B cell (primary cell): Measurements from ENCODE around the gene NDUFA5. TPM values are rescaled to one million over a fixed set of nuclear protein-coding genes. Genes with fewer than 3 reads are reported as not detected.

Source experiments
- ATAC-seq: fragments of 200-7000 bp; cut with Tn5 transposase; one replicate; pipeline ENCODE4 v1.10.0; 2021; ENCODE audit warnings: low read depth, mild to moderate bottlenecking, moderate number of reproducible peaks, moderate library complexity
- CTCF ChIA-PET: fragments of 350-600 bp; sonication (Branson Sonifier 250); formaldehyde crosslinking; loops from one replicate; lab custom pipeline; 2021; ENCODE audit warnings: antibody characterized with exemption, inconsistent platforms; lab: Charles Lee
- POLR2A ChIA-PET: fragments of 350-600 bp; sonication (Branson Sonifier 250); formaldehyde crosslinking; loops from one replicate; lab custom pipeline; 2021; ENCODE audit warnings: antibody characterized with exemption; lab: Charles Lee
- DNase-seq: peaks from one replicate; pipeline ENCODE4 v3.0.0; 2013
- H2AFZ ChIP-seq: 2 replicates; pipeline ENCODE4 v1.6.1; 2012; ENCODE audit warnings: mild to moderate bottlenecking, low read depth, low read length; ENCODE audit not compliant: insufficient read depth, poor library complexity, severe bottlenecking
- H3K27ac ChIP-seq, 2 donors: 1 replicate in 1 of 2; 2 replicates in 1 of 2; pipeline ENCODE4 v1.5.1; 2012 to 2013; ENCODE audit warnings: low read length in 2 of 2, mild to moderate bottlenecking in 2 of 2, moderate library complexity in 1 of 2
- H3K27me3 ChIP-seq, 4 experiments: fragments of 200-600 bp in 1 of 4; sonication (generic) in 1 of 4; replicated peaks in 1 of 4; 1 replicate in 2 of 4; 2 replicates in 2 of 4; pipeline versions ENCODE4 v1.6.1 to v1.7.0; 2013 to 2016; ENCODE audit warnings: low read length in 3 of 4, mild to moderate bottlenecking in 2 of 4, mixed read lengths in 1 of 4, moderate library complexity in 1 of 4; ENCODE audit not compliant: insufficient read depth in 4 of 4, control insufficient read depth in 3 of 4; ENCODE audit errors: control extremely low read depth in 1 of 4
- H3K36me3 ChIP-seq, 2 experiments: replicated peaks in 1 of 2; 1 replicate in 1 of 2; 2 replicates in 1 of 2; pipeline versions ENCODE4 v1.6.1 to v1.7.1; 2013; ENCODE audit warnings: low read length in 1 of 2; ENCODE audit not compliant: insufficient read depth in 2 of 2, control insufficient read depth in 1 of 2; ENCODE audit errors: control extremely low read depth in 1 of 2, extremely low read depth in 1 of 2
- H3K4me1 ChIP-seq, 2 donors: fragments of 200-600 bp in 1 of 2; sonication (generic) in 1 of 2; 1 replicate in 1 of 2; 2 replicates in 1 of 2; pipeline versions ENCODE4 v1.5.1 to v1.6.1; 2013 to 2017; ENCODE audit warnings: low read length in 2 of 2; ENCODE audit not compliant: control insufficient read depth in 2 of 2, insufficient read depth in 2 of 2
- H3K4me2 ChIP-seq: replicated peaks from 2 replicates; pipeline ENCODE3; 2012; ENCODE audit warnings: mild to moderate bottlenecking, low read depth, low read length; ENCODE audit not compliant: poor library complexity, severe bottlenecking
- H3K4me3 ChIP-seq, 5 experiments: fragments of 200-600 bp in 1 of 5; sonication (generic) in 1 of 5; 1 replicate in 3 of 5; 2 replicates in 2 of 5; pipeline versions ENCODE4 v1.5.1 to v1.7.0; 2011 to 2016; ENCODE audit warnings: low read length in 4 of 5, mild to moderate bottlenecking in 4 of 5, low read depth in 2 of 5, control low read depth in 1 of 5, moderate library complexity in 1 of 5; ENCODE audit not compliant: insufficient read depth in 1 of 5; ENCODE audit errors: control extremely low read depth in 1 of 5, extremely low read depth in 1 of 5
- H3K79me2 ChIP-seq: fragments of 200-600 bp; sonication (generic); one replicate; pipeline ENCODE4 v1.6.0; 2016; ENCODE audit warnings: low read length; ENCODE audit not compliant: control insufficient read depth, insufficient read depth
- H3K9ac ChIP-seq: fragments of 200-600 bp; sonication (generic); 2 replicates; pipeline ENCODE4 v1.6.1; 2017; ENCODE audit warnings: mild to moderate bottlenecking, low read length, moderate library complexity
- H3K9me3 ChIP-seq, 3 donors: one replicate each; pipeline versions ENCODE4 v1.6.1 to v1.7.1; 2013; ENCODE audit warnings: low read length in 2 of 3; ENCODE audit not compliant: control insufficient read depth in 2 of 3, insufficient read depth in 1 of 3; ENCODE audit errors: control extremely low read depth in 1 of 3
- H4K20me1 ChIP-seq: 2 replicates; pipeline ENCODE4 v1.6.0; 2012; ENCODE audit warnings: mild to moderate bottlenecking, low read length; ENCODE audit not compliant: insufficient read depth, control insufficient read depth, poor library complexity, severe bottlenecking
- H3K27ac Mint-ChIP-seq: one replicate; pipeline ENCODE4 v1.8.0; 2021; ENCODE audit warnings: mixed read lengths
- H3K27me3 Mint-ChIP-seq: one replicate; pipeline ENCODE4 v1.8.0; 2021; ENCODE audit warnings: mixed read lengths
- H3K4me1 Mint-ChIP-seq: one replicate; pipeline ENCODE4 v1.8.0; 2021; ENCODE audit warnings: mixed read lengths
- H3K4me3 Mint-ChIP-seq: one replicate; pipeline ENCODE4 v1.8.0; 2021; ENCODE audit warnings: mixed read lengths
- H3K9me3 Mint-ChIP-seq: one replicate; pipeline ENCODE4 v1.8.0; 2022; ENCODE audit warnings: mixed read lengths; ENCODE audit not compliant: insufficient read depth
- CTCF ChIP-seq: fragments of 200-600 bp; IDR thresholded peaks from one replicate; pipeline ENCODE4 v1.8.0; 2022; ENCODE audit warnings: antibody characterized with exemption, mild to moderate bottlenecking
- EZH2 ChIP-seq: IDR thresholded peaks from 2 replicates; pipeline ENCODE4 v1.6.1; 2012; ENCODE audit warnings: borderline replicate concordance, low read depth, mild to moderate bottlenecking, moderate library complexity, low read length; ENCODE audit not compliant: insufficient read depth, poor library complexity, severe bottlenecking
- WGBS: methylation state at CpG from one replicate; pipeline ENCODE4 v1.1.5; 2013; ENCODE audit warnings: missing lambda C conversion rate; ENCODE audit not compliant: insufficient coverage; 5-methylcytosine and 5-hydroxymethylcytosine counted together
- intact Hi-C: fragments of 100-400 bp; cut with micrococcal nuclease; formaldehyde crosslinking; loops from one replicate; pipeline ENCODE4 v1.10.0; 2022
- polyA plus RNA-seq: library from polyadenylated mRNA; depleted of rRNA; stranded (reverse); fragments of >200 nt; gene quantifications from 2 replicates; pipeline ENCODE4 v1.2.3, GENCODE V29; 2012
- total RNA-seq, 2 donors: library from RNA; stranded (reverse); fragments of 120-200 nt in 1 of 2; gene quantifications; 1 replicate in 1 of 2; 2 replicates in 1 of 2; pipeline versions ENCODE4 v1.2.3 to v1.2.4, GENCODE V29; 2013 to 2022

NDUFA5 gene
- total and polyA plus RNA-seq, 2 donors (not counting 1 experiment from before 2014, with no cell fraction given): 8.1 to 50.7 TPM

GRCh38 chr7:123594813-123595241 is 37.2 kb upstream of the NDUFA5 start:
- Histone ChIP-seq H3K9ac (no peak overlapping the region), H3K4me2 (no peak overlapping the region), H3K27ac (no peak overlapping the region), H3K4me3 (no peak overlapping the region), H2AFZ (no peak overlapping the region), H3K9me3 (no peaks in the 10 kb centered on the region), H3K4me1 (no peaks in the 10 kb centered on the region), H4K20me1 (no peaks in the 10 kb centered on the region), H3K27me3 (peaks cover 0 to 3% (median 0%) of the 10 kb centered on the region in 4 experiments), H3K79me2 (no peaks in the 10 kb centered on the region), H3K36me3 (no peaks in the 10 kb centered on the region)
- H3K27me3 Mint-ChIP-seq: peaks cover 43% of the 10 kb centered on the region
- no peak overlapping the region for H3K27ac Mint-ChIP-seq
- no peaks in the 10 kb centered on the region for H3K9me3 Mint-ChIP-seq
- POLR2A ChIA-PET: no interaction called here
- TF ChIP-seq EZH2 (no peak), CTCF (no peak)
- no peak for ATAC-seq
- H3K4me3 Mint-ChIP-seq: no peak overlapping the region
- CTCF ChIA-PET: interaction anchor here (1.2 kb wide), 1 partner anchor 17 kb away, joined by 3 read pairs; no protein-coding TSS in a partner anchor
- WGBS: 78% methylated on average over 10 of the region's 10 CpGs
- intact Hi-C loops: no loop called here
- no peak for DNase-seq
- H3K4me1 Mint-ChIP-seq: no peaks in the 10 kb centered on the region

- CTCF ChIA-PET: no interaction called here
Observed at GRCh38 chr7:123588376-123588775, 30.8 kb upstream of the NDUFA5 start.

More at GRCh38 chr7:123588376-123588775, 30.8 kb upstream of the NDUFA5 start:
- no peak for ATAC-seq
- Histone ChIP-seq H2AFZ (no peak overlapping the region), H3K27ac (no peak overlapping the region), H3K4me2 (no peak overlapping the region), H3K4me1 (no peaks in the 10 kb centered on the region), H3K9ac (no peak overlapping the region), H3K27me3 (peaks cover 0 to 3% (median 0%) of the 10 kb centered on the region in 4 experiments), H3K36me3 (no peaks in the 10 kb centered on the region), H3K9me3 (no peaks in the 10 kb centered on the region), H4K20me1 (no peaks in the 10 kb centered on the region), H3K4me3 (no peak overlapping the region), H3K79me2 (no peaks in the 10 kb centered on the region)
- POLR2A ChIA-PET: no interaction called here
- no peak for TF ChIP-seq EZH2
- TF ChIP-seq CTCF: no peak
- no peaks in the 10 kb centered on the region for H3K4me1 Mint-ChIP-seq
- peaks cover 23% of the 10 kb centered on the region for H3K27me3 Mint-ChIP-seq
- WGBS: no CpG with 5 or more reads among the region's 2 CpGs
- no peak overlapping the region for H3K4me3 Mint-ChIP-seq
- intact Hi-C loops: no loop called here
- no peaks in the 10 kb centered on the region for H3K9me3 Mint-ChIP-seq
- no peak for DNase-seq
- no peak overlapping the region for H3K27ac Mint-ChIP-seq
